HG02943 (cell line): Measurements from ENCODE around the gene KIAA0319L.
"Not testable (repeated sequence)": the region's sequence is repeated elsewhere in the genome, so short reads cannot be mapped to it uniquely, and the experiment has no call there.

ENCODE experiments used
- ATAC-seq: cut with Tn5 transposase; IDR thresholded peaks from one replicate; pipeline ENCODE4 v1.9.1; 2021; ENCODE audit warnings: mild to moderate bottlenecking, low read depth, moderate library complexity; ENCODE audit not compliant: unreplicated experiment

The KIAA0319L gene

DNA sequence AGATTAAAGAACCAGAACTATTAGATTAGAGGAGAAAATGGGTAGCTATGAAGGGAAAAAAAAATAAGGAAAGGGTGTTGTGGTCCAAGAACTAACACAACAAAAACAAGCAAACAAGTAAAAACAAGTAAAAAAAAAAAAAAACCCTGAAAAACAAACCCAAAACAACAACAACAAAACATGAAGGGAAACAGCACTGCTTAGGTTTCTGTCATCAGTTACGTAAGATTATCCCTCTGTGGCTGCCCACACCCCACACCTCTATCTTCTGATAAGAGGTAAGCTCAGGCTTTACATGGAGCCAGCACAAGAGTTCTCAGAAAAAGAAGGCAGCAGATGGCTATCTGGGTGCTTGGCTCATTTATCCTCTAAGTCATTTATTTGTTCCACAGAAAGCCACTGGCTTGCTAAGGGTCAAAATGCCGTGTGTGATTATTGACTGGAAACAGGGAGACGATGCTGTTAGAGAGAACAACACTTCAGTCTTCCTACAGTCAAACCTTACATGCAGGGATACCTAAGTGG lies 57.5 kb downstream of the KIAA0319L start:
- ATAC-seq = no peak

DNA sequence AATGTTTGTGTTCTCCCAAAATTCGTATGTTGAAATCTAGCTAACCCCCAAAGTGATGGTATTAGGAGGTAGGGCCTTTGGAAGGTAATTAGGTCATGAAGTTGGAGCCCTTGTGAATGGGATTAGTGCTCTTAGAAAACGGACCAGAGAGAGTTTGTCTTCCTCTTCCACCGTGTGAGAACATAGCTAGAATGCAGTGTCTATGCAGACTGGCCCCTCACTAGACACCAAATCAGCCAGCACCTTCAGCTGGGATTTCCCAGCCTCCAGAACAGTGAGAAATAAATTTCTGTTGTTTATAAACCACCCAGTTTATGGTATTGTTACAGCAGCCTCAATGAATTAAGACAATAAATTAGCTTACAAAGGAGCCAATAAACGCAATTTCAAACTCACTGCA lies 58.0 kb downstream of the KIAA0319L start:
- no peak for ATAC-seq

DNA sequence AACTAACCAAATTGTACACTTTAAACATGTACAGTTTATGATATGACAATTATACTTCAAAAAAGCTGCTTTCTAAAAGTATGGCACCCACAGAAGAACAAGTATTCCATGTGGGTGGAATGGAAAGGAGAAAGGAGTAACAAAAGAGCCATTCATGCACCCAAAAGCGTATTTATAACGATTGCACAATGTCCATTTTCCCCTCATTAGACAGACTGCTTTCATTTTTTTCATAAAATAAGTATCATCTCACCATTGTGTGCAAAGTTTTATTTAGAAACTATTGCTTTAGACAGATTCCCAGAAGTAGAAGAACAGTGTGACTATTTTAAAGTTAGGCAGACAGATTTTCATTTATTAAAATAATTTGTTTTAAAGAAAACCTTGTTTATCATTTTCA lies 59.6 kb downstream of the KIAA0319L start:
- ATAC-seq = no peak

DNA sequence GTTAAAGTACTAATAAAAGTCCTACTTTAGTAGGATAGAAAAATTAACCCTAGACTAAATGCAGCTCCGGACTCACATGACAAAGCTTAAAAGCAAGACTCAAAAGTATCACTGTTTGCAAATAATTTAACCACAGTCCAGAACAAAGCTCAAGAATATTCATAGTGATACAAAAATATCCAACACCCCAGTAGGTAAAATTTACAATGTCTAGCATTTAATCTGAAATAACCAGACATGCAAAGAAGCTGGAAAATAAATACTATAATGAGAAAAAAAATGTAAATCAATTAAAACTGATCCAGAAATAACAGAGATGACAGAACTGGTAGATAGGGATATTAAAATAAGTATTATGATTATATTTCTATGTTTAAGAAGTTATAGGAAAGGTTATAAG lies 67.0 kb downstream of the KIAA0319L start:
- no peak for ATAC-seq

DNA sequence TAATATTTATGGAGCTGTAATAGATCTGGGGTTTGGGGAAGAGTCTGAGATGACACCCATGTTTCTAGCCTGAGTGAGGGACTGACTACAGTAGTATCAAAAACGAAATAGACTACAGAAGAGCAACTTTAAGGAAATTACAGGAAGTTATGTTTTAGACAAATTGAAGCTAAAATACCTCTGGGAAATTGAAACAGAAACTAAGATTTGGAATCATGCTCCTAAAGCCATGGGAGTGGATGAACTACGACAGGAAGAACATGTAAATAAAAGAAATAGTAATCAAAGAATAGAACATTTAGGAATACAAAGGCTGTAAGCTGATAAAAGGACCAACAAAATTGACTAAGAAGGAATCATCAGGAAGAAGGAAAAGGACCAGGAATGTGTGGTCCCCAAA lies 68.9 kb downstream of the KIAA0319L start:
- no peak for ATAC-seq

DNA sequence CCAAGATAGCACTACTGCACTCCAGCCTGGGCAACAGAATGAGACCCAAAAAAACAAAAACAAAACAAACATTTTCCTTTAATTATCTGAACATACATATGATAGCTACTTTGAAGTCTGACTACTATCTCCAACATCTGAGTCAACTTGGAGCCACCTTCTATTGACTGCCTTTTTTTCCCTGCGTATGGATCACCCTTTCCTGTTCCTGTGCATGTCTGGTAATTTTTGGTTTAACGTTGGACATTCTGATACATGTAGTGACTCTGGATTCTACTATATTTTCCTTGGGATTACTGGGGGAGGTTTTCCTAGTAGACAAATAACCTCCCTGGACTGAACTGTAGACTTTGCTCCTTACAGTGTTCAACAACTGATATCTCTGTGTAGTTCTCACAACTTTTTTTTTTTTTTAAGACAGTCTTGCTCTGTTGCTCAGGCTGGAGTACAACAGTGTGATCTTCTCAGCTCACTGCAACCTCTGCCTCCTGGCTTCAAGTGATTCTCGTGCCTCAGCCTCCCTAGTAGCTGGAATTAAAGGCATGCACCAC lies 70.3 kb downstream of the KIAA0319L start:
- ATAC-seq = no peak

DNA sequence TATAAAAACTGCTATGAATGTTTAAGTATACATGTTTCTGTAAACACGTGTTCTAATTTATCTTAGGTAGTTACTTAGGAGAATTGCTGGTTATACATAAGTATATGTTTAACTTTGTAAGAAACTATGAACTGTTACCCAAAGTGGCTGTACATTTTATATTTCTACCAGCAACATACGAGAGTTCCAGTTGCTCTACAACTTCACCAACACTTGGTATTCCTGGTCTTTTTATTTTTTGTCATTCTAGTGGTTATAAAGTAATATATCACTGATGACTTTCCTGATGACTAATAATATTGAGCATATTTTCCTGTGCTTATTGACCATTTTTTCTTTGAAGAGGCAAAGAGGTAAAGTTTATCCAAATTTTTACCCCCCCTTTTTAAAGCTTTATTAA lies 76.0 kb downstream of the KIAA0319L start:
- ATAC-seq = no peak

DNA sequence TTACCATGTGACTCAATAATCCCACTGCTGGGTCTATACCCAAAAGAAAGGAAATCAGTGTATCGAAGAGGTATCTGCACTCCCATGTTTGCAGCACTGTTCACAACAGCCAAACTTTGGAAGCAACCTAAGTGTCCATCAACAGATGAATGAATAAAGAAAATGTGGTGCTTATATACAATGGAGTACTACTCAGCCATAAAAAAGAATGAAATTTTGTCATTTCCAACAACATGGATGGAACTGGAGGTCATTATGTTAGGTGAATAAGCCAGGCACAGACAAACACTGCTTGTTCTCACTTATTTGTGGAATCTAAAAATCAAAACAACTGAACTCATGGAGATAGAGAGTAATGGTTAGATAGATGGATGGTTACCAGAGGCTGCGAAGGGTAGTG lies 79.3 kb downstream of the KIAA0319L start:
- no peak for ATAC-seq

DNA sequence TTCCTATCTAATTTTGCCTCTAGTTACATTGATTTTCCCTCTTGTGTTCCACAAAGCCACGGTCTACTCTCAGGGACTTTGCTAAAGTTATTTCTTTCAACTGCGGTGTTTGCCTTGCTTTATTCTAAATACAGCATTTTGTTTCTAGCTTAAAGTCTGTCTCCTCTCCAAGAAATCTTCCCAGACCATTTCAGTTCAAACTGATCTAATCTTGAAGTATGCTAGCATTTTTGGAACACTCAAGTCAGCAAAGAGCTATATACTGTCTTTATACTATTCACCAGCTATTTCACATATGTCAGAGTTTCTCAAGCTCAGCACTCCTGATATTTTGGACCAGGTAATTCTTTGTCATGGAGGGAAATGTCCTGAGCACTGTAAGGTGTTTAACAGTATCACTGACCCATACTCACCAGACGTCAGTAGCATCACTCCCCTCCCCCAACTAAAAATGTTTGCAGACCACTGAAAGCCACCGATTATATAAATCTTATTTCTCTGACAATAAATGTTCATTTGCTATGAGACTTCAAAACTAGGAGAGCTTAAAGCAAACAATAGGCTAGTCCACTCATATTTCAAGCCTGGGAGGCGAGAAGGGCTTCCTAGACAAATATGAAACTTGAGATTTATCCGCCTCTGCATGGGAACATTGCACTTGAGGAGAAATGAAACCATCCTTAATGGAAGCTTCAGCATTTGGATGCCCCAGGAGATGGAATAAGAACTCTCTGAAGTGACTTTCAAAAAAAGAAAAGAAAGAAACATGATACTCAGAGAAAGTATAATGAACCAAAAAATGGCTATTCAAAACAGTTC lies 81.1 kb downstream of the KIAA0319L start:
- no peak for ATAC-seq

DNA sequence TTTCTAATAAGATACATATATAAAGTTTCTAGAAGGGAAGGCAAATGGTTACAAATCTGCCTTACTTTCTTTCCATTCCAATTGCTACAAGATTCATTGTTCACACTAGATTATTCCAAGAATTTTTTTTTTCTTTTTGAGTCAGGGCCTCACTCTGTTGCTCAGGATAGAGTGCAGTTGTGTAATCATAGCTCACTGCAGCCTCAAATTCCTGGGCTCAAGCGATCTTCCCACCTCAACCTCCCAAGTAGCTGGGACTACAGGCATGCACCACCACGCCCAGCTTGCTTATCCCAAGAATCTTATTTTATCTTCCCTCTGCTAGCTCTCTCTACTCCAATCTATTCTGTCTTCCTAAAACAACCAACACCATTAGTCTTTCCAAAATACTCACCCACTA lies 81.8 kb downstream of the KIAA0319L start:
- ATAC-seq = no peak

DNA sequence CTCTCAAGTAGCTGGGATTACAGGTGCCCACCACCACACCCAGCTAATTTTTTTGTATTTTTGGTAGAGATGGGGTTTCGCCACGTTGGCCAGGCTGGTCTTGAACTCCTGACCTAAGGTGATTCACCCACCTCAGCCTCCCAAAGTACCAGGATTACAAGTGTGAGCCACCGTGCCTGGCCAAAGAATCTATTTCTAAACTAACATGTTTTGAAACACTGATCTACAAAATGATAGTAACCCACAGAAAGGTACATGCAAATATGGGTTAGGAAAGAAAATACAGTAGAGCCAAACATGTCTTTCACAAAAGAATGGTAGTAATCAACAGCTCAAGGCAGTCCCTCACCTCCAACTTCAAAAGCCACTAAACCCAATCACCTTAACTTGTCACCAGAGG lies 84.0 kb downstream of the KIAA0319L start:
- not testable (repeated sequence) for ATAC-seq

DNA sequence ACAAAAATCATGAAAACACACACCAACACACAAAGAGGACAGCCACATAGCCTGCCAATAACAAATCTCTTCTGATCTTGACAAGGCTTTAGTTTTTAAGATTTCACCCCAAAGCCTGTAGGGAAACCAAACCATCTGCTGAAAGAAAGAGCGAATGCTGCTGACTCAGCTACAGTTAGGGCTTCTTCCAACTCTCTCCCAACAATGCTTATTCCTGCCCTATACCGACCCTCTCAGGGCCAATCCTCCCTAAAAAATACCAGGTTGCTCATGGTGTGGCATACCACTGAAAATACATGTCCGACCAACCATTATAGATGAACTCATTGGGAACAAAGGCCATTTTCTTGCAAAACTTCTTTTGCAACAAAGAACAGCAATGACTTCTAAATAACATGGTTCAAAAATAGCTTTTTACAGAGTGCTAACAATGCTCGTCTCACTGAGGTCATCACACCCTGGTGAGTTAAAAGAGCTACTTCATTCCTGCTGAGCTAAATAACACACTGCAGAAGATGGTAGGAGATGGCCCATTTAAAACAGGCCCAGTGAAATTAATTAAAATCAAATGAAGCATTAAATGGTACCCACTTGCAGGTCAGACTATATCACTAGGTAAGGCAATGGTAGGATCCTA lies 86.1 kb downstream of the KIAA0319L start:
- ATAC-seq = no peak

DNA sequence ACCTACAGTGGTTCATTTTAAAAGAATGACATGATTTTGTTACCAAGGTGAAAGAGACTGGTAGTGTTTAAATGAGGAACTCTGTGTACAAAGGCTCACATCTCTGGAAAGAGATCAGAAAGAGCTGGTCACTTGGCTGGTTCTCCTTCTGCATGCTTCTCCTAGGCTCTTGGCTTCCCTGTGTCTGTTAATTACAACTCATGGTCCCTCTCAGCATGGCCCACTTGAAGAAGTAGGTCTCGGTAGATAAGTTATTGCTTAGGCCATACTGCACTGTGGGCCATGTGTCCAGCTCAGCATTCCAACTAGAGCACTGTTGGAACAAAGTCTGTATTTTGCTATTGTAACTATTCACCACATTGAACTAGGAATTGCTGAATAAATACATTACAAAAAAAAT lies 91.1 kb downstream of the KIAA0319L start:
- ATAC-seq = no peak

DNA sequence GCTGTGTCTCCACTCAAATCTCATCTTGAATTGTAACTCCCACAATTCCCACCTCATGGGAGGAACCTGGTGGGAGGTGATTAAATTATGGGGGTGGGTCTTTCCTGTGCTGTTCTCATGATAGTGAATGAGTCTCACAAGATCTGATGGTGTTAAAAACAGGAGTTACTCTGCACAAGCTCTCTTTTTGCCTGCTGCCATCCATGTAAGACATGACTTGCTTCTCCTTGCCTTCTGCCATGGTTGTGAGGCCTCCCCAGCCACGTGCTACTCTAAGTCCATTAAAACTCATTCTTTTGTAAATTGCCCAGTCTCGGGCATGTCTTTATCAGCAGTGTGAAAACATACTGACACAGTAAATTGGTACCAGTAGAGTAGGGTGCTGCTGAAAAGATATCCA lies 93.5 kb downstream of the KIAA0319L start:
- ATAC-seq = not testable (repeated sequence)

DNA sequence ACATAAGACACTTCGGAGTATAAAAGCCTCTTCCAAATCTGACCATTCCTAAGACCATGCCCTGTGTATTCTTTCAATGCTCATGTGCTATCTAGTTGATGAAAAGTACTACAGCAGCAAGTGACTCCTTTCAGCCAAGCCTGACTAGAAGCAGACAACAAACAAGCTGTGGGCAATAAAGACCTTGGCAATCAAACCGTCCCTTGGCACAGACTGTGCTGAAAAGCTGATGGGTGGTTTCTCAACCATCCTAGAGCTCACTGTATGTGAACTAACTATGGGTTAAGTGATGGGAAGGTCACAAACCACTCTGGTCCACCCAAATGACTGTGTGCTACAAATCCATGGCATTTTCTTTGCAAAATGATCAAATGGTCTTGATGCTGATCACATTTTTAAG lies 94.0 kb downstream of the KIAA0319L start:
- ATAC-seq = no peak

DNA sequence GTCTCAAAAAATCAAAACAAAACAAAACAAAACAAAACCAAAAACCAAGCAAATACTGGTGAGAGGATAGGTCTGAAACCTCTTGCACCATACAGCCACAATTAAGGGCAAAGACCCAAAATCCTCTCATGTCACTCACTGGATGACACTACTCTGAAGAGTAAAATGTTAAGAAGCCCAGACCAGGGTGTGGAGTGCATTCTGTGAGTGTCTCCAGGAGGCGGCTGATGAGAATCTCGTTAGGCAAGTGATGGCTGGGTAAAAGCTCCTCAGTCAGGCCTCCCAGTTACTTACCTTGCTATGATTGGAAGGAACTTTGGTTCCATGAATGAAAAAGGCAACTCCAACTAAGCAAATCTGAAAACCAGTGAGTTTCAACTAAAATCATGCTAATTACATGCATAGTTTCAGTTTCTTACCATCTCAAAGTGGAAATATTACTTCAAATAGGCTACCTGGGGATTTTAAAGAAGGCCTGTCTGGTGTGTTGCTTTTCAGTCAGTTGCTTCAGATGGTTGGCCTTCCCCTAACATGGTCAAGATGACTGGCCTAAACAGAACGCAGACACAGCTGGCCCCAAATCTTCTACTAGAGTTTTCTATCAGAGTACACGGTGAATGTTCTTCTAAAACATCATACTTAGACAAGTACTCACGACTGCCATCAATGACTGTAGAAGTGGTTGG lies 95.1 kb downstream of the KIAA0319L start:
- ATAC-seq = no peak

DNA sequence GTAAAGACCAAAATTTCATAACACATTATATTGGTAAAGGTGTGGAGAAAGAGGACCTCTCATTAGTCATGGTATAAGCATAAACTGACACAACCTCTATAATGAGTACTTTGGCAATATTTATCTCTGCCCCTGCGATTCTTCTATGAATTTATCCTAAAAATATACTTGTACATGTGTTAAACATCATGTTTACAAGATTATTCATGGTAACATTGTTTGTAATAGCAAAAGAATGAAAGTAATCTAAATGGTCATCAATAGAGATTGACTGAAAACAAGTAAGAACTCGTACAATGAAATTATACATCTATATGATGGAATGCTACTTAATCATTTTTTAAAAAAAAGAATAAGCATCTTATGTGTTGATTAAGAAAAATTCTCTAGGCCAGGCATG lies 96.4 kb downstream of the KIAA0319L start:
- no peak for ATAC-seq

DNA sequence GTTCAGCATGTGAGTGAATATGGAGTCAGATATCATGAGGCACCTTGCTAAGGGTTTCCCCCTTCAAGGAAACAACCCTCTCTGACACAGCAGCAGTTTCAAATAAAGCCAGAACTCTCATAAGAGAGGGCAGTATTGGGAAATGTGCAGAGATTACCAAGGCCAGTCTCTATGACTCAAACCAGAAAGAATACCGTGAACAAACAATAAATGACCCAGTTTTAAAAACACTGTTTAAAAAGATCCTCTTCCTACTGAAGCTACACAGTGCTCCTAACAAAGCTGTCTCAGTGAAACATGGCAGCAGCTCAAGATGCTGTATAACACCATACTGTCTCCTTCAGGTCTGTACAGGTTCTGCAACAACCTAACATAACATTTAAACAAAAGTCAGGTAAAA lies 102.6 kb downstream of the KIAA0319L start:
- ATAC-seq = no peak

DNA sequence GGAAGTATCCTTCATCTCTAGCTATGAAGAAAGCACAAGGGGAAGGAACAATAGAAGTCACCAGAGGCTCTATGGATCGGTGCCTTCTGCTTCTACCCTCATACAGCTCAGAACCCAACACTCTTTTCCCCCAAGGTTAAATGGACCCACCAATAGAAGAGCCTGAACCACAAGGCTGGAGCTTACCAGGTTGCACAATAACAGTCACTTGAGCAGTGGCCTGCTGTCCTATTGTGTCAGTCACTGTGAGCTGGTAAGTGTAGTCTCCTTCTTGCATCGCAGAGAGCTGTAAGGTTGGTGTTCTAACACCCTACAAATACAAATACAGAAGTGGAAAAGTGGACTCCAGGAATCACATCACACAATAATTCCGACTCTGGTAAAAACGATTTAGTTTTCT lies 103.0 kb downstream of the KIAA0319L start:
- no peak for ATAC-seq

DNA sequence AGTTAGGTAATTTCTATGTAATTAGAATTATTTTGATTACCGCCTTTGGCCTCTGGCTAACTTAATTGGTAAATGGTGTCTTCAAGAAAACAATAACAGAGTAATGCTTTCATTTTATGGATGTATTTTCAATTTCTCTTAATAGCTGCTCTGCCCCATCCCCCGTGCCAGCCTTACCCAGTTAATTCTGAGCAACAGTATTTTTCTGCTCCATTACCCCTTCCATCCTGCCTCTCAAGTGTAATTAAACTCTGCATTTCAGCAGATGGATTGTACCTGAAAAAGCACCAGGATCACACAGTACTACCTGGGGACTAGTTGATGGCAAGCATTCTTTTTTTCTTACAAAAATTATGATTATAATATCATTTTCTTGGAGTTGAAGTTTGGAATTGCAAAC lies 104.2 kb downstream of the KIAA0319L start:
- ATAC-seq = no peak

DNA sequence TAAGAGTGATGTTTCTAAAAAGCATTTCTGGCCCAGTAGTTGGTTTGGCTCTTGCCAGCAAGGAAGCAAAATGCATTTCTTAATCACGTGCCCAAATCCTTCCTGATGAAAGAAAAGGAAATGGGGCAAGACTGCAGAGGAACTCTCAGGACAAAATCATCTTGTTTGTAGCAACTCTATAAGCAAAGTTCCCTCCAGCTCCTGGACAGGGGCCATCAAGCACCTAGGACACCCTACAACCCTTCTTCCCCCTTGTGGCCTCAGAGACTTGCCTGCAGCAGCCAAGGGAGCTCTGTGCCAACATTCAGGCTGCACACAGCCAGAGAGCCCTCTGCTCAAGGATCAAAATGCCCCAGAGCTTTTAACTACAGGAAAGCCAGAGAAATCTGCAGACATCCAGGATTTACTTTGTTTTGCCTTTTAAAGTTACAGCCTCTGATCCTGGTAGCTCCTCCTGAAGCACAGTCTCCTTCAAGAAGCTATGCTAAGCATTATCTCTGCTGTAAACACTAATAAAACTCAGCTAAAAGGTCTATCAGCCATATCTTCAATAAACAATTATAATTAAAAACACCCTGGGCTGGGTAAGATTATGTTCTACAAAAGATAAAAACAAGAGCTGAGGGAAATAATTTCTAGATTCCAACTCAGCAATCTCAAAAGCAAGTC lies 105.0 kb downstream of the KIAA0319L start:
- no peak for ATAC-seq
